CD8-positive, alpha-beta memory T cell (primary cell): ENCODE results near the gene CCR3. TPM values are rescaled to one million over a fixed set of nuclear protein-coding genes. Genes with fewer than 3 reads are reported as not detected.

Experiments
- polyA plus RNA-seq: library from polyadenylated mRNA; unstranded; fragments of 300-500 nt; fragmentation: Illumina TruSeq; gene quantifications from one replicate; pipeline ENCODE4 v1.2.3, GENCODE V29; 2021
- total RNA-seq, 2 experiments: library from RNA; stranded (reverse); gene quantifications; one replicate each; pipeline ENCODE4 v1.2.3, GENCODE V29; 2021

Gene CCR3
- total and polyA plus RNA-seq, 3 experiments from 2014 or later, result 0.22 TPM; not detected in 2

Other genes starting within 250 kb of the CCR3 start
- gene FYCO1, start 246.6 kb upstream of the CCR3 start, total RNA-seq, result 10 to 100 TPM; 13.4 to 13.7 TPM
- 11.0 TPM for gene FYCO1, start 246.6 kb upstream of the CCR3 start, polyA plus RNA-seq
- gene XCR1, start 215.0 kb upstream of the CCR3 start, total RNA-seq, result not detected
- gene XCR1, start 215.0 kb upstream of the CCR3 start, polyA plus RNA-seq, result not detected
- 1 to 10 TPM; 1.5 to 1.8 TPM for gene CCR1, start 34.1 kb upstream of the CCR3 start, total RNA-seq
- gene CCR1, start 34.1 kb upstream of the CCR3 start, polyA plus RNA-seq, result 10.8 TPM
- under 1 TPM; 0.51 to 0.74 TPM for gene CCR2, start 111.7 kb downstream of the CCR3 start, total RNA-seq
- 59.7 TPM for gene CCR2, start 111.7 kb downstream of the CCR3 start, polyA plus RNA-seq
- 1 to 10 TPM; 2.6 to 3.4 TPM for gene CCR5, start 128.5 kb downstream of the CCR3 start, total RNA-seq
- gene CCR5, start 128.5 kb downstream of the CCR3 start, polyA plus RNA-seq, result 29.2 TPM
- gene CCRL2, start 164.8 kb downstream of the CCR3 start, total RNA-seq, result 1 to 10 TPM; 2.7 to 3.0 TPM
- gene CCRL2, start 164.8 kb downstream of the CCR3 start, polyA plus RNA-seq, result 2.3 TPM
- gene LTF, start 222.4 kb downstream of the CCR3 start, total RNA-seq, result not detected
- gene LTF, start 222.4 kb downstream of the CCR3 start, polyA plus RNA-seq, result not detected